ENCODE results near the gene STX19. TPM values are rescaled to one million over a fixed set of nuclear protein-coding genes. Genes with fewer than 3 reads are reported as not detected.

STX19 gene
- total and polyA plus RNA-seq, 2 experiments from 2014 or later: 0.29 TPM; not detected in 1

DNA sequence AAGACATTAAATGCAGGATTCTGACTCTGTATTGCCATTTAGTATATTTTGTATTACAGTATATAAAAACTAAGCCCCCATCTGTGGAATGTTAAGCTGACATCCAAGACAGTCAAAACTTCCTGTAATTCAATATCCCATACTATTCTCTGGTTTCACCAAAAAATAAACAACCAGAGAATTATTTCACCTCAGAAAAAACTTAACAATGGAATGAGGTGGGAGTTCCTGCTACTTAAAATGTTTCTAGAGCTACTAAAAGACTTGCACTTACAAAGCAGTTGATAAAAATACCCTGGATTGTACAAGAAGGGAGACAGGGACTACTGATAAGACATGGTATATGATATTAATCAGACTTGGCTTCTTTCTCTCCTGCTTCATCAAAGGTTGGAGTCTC, 40.1 kb downstream of the STX19 start:
- H3K36me3 ChIP-seq (ENCODE audit: insufficient read depth): no peaks in the 10 kb centered on the region
- H3K27me3 ChIP-seq (ENCODE audit: insufficient read depth): no peaks in the 10 kb centered on the region
- Mint-ChIP-seq H3K27ac (no peak overlapping the region; the same call in 1 of the 2 replicates), H3K27me3 (ENCODE audit: insufficient read depth, low read depth, poor library complexity) (no peaks in the 10 kb centered on the region), H3K4me1 (0 out of 3 replicates have a peak, but pooled peaks cover 3% of the 10 kb centered on the region), H3K4me3 (no peak overlapping the region), H3K36me3 (ENCODE audit: low read depth) (no peaks in the 10 kb centered on the region), H3K9me3 (no peaks in the 10 kb centered on the region)
- TF ChIP-seq NANOG (IDR thresholded peaks at IDR 0.05; ENCODE audit: borderline replicate concordance) (no peak), EZH2phosphoT487 (IDR thresholded peaks at IDR 0.05; ENCODE audit: unreplicated experiment) (no peak), EZH2 (IDR thresholded peaks at IDR 0.05; ENCODE audit: low read depth, unreplicated experiment) (no peak), ZNF331 (CRISPR knock-in tag; IDR thresholded peaks at IDR 0.05; ENCODE audit: low read depth) (no peak), CREB1 (CRISPR knock-in tag; IDR thresholded peaks at IDR 0.05; ENCODE audit: low read depth) (no peak), JUNB (IDR thresholded peaks at IDR 0.05; ENCODE audit: unreplicated experiment) (no peak), STAT1 (IDR thresholded peaks at IDR 0.05; ENCODE audit: unreplicated experiment) (no peak), ZNF114 (CRISPR knock-in tag; IDR thresholded peaks at IDR 0.05) (no peak), POLR2AphosphoS5 (IDR thresholded peaks at IDR 0.05; ENCODE audit: low read depth) (no peak)
- TF ChIP-seq, protein P1, sequence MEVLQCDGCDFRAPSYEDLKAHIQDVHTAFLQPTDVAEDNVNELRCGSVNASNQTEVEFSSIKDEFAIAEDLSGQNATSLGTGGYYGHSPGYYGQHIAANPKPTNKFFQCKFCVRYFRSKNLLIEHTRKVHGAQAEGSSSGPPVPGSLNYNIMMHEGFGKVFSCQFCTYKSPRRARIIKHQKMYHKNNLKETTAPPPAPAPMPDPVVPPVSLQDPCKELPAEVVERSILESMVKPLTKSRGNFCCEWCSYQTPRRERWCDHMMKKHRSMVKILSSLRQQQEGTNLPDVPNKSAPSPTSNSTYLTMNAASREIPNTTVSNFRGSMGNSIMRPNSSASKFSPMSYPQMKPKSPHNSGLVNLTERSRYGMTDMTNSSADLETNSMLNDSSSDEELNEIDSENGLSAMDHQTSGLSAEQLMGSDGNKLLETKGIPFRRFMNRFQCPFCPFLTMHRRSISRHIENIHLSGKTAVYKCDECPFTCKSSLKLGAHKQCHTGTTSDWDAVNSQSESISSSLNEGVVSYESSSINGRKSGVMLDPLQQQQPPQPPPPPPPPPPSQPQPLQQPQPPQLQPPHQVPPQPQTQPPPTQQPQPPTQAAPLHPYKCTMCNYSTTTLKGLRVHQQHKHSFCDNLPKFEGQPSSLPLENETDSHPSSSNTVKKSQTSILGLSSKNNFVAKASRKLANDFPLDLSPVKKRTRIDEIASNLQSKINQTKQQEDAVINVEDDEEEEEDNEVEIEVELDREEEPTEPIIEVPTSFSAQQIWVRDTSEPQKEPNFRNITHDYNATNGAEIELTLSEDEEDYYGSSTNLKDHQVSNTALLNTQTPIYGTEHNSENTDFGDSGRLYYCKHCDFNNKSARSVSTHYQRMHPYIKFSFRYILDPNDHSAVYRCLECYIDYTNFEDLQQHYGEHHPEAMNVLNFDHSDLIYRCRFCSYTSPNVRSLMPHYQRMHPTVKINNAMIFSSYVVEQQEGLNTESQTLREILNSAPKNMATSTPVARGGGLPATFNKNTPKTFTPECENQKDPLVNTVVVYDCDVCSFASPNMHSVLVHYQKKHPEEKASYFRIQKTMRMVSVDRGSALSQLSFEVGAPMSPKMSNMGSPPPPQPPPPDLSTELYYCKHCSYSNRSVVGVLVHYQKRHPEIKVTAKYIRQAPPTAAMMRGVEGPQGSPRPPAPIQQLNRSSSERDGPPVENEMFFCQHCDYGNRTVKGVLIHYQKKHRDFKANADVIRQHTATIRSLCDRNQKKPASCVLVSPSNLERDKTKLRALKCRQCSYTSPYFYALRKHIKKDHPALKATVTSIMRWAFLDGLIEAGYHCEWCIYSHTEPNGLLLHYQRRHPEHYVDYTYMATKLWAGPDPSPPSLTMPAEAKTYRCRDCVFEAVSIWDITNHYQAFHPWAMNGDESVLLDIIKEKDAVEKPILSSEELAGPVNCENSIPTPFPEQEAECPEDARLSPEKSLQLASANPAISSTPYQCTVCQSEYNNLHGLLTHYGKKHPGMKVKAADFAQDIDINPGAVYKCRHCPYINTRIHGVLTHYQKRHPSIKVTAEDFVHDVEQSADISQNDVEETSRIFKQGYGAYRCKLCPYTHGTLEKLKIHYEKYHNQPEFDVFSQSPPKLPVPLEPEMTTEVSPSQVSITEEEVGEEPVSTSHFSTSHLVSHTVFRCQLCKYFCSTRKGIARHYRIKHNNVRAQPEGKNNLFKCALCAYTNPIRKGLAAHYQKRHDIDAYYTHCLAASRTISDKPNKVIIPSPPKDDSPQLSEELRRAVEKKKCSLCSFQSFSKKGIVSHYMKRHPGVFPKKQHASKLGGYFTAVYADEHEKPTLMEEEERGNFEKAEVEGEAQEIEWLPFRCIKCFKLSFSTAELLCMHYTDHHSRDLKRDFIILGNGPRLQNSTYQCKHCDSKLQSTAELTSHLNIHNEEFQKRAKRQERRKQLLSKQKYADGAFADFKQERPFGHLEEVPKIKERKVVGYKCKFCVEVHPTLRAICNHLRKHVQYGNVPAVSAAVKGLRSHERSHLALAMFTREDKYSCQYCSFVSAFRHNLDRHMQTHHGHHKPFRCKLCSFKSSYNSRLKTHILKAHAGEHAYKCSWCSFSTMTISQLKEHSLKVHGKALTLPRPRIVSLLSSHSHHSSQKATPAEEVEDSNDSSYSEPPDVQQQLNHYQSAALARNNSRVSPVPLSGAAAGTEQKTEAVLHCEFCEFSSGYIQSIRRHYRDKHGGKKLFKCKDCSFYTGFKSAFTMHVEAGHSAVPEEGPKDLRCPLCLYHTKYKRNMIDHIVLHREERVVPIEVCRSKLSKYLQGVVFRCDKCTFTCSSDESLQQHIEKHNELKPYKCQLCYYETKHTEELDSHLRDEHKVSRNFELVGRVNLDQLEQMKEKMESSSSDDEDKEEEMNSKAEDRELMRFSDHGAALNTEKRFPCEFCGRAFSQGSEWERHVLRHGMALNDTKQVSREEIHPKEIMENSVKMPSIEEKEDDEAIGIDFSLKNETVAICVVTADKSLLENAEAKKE (CRISPR knock-in tag; IDR thresholded peaks at IDR 0.05): no peak
- TF ChIP-seq, protein P2, sequence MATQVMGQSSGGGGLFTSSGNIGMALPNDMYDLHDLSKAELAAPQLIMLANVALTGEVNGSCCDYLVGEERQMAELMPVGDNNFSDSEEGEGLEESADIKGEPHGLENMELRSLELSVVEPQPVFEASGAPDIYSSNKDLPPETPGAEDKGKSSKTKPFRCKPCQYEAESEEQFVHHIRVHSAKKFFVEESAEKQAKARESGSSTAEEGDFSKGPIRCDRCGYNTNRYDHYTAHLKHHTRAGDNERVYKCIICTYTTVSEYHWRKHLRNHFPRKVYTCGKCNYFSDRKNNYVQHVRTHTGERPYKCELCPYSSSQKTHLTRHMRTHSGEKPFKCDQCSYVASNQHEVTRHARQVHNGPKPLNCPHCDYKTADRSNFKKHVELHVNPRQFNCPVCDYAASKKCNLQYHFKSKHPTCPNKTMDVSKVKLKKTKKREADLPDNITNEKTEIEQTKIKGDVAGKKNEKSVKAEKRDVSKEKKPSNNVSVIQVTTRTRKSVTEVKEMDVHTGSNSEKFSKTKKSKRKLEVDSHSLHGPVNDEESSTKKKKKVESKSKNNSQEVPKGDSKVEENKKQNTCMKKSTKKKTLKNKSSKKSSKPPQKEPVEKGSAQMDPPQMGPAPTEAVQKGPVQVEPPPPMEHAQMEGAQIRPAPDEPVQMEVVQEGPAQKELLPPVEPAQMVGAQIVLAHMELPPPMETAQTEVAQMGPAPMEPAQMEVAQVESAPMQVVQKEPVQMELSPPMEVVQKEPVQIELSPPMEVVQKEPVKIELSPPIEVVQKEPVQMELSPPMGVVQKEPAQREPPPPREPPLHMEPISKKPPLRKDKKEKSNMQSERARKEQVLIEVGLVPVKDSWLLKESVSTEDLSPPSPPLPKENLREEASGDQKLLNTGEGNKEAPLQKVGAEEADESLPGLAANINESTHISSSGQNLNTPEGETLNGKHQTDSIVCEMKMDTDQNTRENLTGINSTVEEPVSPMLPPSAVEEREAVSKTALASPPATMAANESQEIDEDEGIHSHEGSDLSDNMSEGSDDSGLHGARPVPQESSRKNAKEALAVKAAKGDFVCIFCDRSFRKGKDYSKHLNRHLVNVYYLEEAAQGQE (IDR thresholded peaks at IDR 0.05; ENCODE audit: unreplicated experiment): no peak
- TF ChIP-seq, protein P3, sequence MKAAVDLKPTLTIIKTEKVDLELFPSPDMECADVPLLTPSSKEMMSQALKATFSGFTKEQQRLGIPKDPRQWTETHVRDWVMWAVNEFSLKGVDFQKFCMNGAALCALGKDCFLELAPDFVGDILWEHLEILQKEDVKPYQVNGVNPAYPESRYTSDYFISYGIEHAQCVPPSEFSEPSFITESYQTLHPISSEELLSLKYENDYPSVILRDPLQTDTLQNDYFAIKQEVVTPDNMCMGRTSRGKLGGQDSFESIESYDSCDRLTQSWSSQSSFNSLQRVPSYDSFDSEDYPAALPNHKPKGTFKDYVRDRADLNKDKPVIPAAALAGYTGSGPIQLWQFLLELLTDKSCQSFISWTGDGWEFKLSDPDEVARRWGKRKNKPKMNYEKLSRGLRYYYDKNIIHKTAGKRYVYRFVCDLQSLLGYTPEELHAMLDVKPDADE (IDR thresholded peaks at IDR 0.05): no peak
- TF ChIP-seq, protein P4, sequence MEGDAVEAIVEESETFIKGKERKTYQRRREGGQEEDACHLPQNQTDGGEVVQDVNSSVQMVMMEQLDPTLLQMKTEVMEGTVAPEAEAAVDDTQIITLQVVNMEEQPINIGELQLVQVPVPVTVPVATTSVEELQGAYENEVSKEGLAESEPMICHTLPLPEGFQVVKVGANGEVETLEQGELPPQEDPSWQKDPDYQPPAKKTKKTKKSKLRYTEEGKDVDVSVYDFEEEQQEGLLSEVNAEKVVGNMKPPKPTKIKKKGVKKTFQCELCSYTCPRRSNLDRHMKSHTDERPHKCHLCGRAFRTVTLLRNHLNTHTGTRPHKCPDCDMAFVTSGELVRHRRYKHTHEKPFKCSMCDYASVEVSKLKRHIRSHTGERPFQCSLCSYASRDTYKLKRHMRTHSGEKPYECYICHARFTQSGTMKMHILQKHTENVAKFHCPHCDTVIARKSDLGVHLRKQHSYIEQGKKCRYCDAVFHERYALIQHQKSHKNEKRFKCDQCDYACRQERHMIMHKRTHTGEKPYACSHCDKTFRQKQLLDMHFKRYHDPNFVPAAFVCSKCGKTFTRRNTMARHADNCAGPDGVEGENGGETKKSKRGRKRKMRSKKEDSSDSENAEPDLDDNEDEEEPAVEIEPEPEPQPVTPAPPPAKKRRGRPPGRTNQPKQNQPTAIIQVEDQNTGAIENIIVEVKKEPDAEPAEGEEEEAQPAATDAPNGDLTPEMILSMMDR (conservative IDR thresholded peaks at IDR 0.05; ENCODE audit: low read depth in 2 of 2): no peak
- H3K4me3 ChIP-seq: no peak overlapping the region
- H3K4me2 ChIP-seq: no peak overlapping the region
- no peaks in the 10 kb centered on the region for H3F3A ChIP-seq (replicated peaks; ENCODE audit: low read depth)
- peaks cover 3% of the 10 kb centered on the region; the same call in 1 of the 2 replicates for H4K20me1 ChIP-seq (replicated peaks; ENCODE audit: insufficient read depth)
- H3K9me2 ChIP-seq (ENCODE audit: insufficient read depth): no peaks in the 10 kb centered on the region
- no peak overlapping the region; the same call in 1 of the 2 replicates for H3K27ac ChIP-seq (ENCODE audit: low read depth)
- H3K79me2 ChIP-seq (replicated peaks; ENCODE audit: insufficient read depth): peaks cover 38% of the 10 kb centered on the region
- DNase-seq (ENCODE audit: low spot score): no peak
- no peak for ATAC-seq
- H3K4me1 ChIP-seq (ENCODE audit: insufficient read depth): peaks cover 6% of the 10 kb centered on the region
- no peak overlapping the region for H2AFZ ChIP-seq
